Esophagus muscularis mucosa (tissue), 4 donors: ENCODE data around the gene SPATA16.

ENCODE experiments used
- EP300 ChIP-seq: sonication (generic); formaldehyde crosslinking; IDR thresholded peaks from one replicate; pipeline ENCODE4 v1.6.1; 2017; ENCODE audit warnings: antibody characterized with exemption
- POLR2A ChIP-seq: fragments of 450-650 bp; IDR thresholded peaks from one replicate; pipeline ENCODE4 v1.6.1; 2017; ENCODE audit warnings: antibody characterized with exemption, moderate library complexity, mild to moderate bottlenecking, low read depth
- TF ChIP-seq, protein P1 (sequence below), 3 experiments: fragments of 200-600 bp in 2 of 3; fragments of 450-650 bp in 1 of 3; sonication (generic) in 2 of 3; IDR thresholded peaks; one replicate each; pipeline ENCODE4 v1.5.1; 2017 to 2019; ENCODE audit warnings: antibody characterized with exemption in 3 of 3, mild to moderate bottlenecking in 2 of 3, moderate library complexity in 1 of 3

- TF ChIP-seq, protein P1, sequence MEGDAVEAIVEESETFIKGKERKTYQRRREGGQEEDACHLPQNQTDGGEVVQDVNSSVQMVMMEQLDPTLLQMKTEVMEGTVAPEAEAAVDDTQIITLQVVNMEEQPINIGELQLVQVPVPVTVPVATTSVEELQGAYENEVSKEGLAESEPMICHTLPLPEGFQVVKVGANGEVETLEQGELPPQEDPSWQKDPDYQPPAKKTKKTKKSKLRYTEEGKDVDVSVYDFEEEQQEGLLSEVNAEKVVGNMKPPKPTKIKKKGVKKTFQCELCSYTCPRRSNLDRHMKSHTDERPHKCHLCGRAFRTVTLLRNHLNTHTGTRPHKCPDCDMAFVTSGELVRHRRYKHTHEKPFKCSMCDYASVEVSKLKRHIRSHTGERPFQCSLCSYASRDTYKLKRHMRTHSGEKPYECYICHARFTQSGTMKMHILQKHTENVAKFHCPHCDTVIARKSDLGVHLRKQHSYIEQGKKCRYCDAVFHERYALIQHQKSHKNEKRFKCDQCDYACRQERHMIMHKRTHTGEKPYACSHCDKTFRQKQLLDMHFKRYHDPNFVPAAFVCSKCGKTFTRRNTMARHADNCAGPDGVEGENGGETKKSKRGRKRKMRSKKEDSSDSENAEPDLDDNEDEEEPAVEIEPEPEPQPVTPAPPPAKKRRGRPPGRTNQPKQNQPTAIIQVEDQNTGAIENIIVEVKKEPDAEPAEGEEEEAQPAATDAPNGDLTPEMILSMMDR (IDR thresholded peaks at IDR 0.05): no peak
- TF ChIP-seq POLR2A (no peak), EP300 (no peak)
These were observed 12.4 kb downstream of the SPATA16 start for GRCh38 chr3:173128633-173129032.
